Stomach (tissue), 9 donors: ENCODE data around the gene CCDC69. TPM values are rescaled to one million over a fixed set of nuclear protein-coding genes. Genes with fewer than 3 reads are reported as not detected.

Experiments used
- DNase-seq, 2 donors: peaks; one replicate each; pipeline versions ENCODE4 v3.0.0 to v3.0.0-alpha.2; 2013 to 2019
- H3K27ac ChIP-seq, 5 donors: fragments of 200-600 bp in 4 of 5; sonication (generic) in 4 of 5; one replicate each; pipeline ENCODE4 v1.5.1; 2013 to 2019; ENCODE audit warnings: mild to moderate bottlenecking in 1 of 5, moderate library complexity in 1 of 5
- H3K27me3 ChIP-seq, 3 donors: fragments of 200-600 bp; sonication (generic); one replicate each; pipeline ENCODE4 v1.5.1; 2017 to 2019; ENCODE audit warnings: mixed run types in 1 of 3
- H3K36me3 ChIP-seq, 4 donors: fragments of 200-600 bp; sonication (generic); 1 replicate in 3 of 4; 2 replicates in 1 of 4; pipeline ENCODE4 v1.5.1; 2016 to 2019
- H3K4me1 ChIP-seq, 4 donors: fragments of 200-600 bp; sonication (generic); one replicate each; pipeline ENCODE4 v1.5.1; 2016 to 2019
- H3K4me3 ChIP-seq, 4 donors: fragments of 200-600 bp; sonication (generic) in 3 of 4; one replicate each; pipeline ENCODE4 v1.5.1; 2016 to 2019; ENCODE audit warnings: mild to moderate bottlenecking in 1 of 4
- H3K9me3 ChIP-seq, 4 donors: fragments of 200-600 bp; sonication (generic); one replicate each; pipeline ENCODE4 v1.5.1; 2016 to 2019
- CTCF ChIP-seq, 7 experiments: fragments of 450-650 bp in 4 of 7; fragments of 200-600 bp in 3 of 7; sonication (generic) in 3 of 7; IDR thresholded peaks; one replicate each; pipeline ENCODE4 v1.5.1; 2016 to 2019; ENCODE audit warnings: antibody characterized with exemption in 7 of 7, control low read depth in 2 of 7, mild to moderate bottlenecking in 1 of 7
- EP300 ChIP-seq: sonication (generic); formaldehyde crosslinking; IDR thresholded peaks from one replicate; pipeline ENCODE4 v1.6.1; 2017; ENCODE audit warnings: antibody characterized with exemption
- POLR2A ChIP-seq, 4 donors: fragments of 450-650 bp; IDR thresholded peaks; one replicate each; pipeline ENCODE4 v1.6.1; 2016; ENCODE audit warnings: antibody characterized with exemption in 4 of 4, control low read depth in 2 of 4, mild to moderate bottlenecking in 1 of 4, moderate library complexity in 1 of 4
- POLR2AphosphoS5 ChIP-seq, 3 donors: sonication (generic); formaldehyde crosslinking; IDR thresholded peaks; one replicate each; pipeline ENCODE4 v1.6.1; 2016; ENCODE audit warnings: antibody characterized with exemption in 3 of 3
- WGBS, 5 donors: extraction: QIAGEN DNeasy Blood & Tissue Kit in 3 of 5; methylation state at CpG; one replicate each; pipeline versions ENCODE4 v1.1.5 to v1.1.7; 2013 to 2018; 5-methylcytosine and 5-hydroxymethylcytosine counted together
- intact Hi-C: fragments of 100-400 bp; cut with DNase I; formaldehyde crosslinking; loops from one replicate; pipeline ENCODE4 v1.15.1; 2023; ENCODE audit warnings: low total_unique reads
- polyA plus RNA-seq, 3 donors: library from polyadenylated mRNA; stranded (reverse); fragments of 200-250 nt; gene quantifications; one replicate each; pipeline ENCODE4 v1.2.3, GENCODE V29; 2013
- total RNA-seq, 5 donors: library from RNA; depleted of rRNA; stranded (reverse); fragments of >200 nt; gene quantifications; one replicate each; pipeline versions ENCODE4 v1.1.0 to v1.2.3, GENCODE V29; 2014 to 2016
- donor health status: healthy with polysubstance abuse.
- donor health status: Bipolar disorder and iron deficiency.
- donor health status: healthy.

The CCDC69 gene
- total and polyA plus RNA-seq, 8 donors = 5.5 to 173 (median 31.0) TPM

- DNase-seq = no peak
- peaks cover 38 to 89% (median 78%) of the 10 kb centered on the region in 4 donors for H3K36me3 ChIP-seq
- H3K27me3 ChIP-seq = no peaks in the 10 kb centered on the region
- H3K9me3 ChIP-seq = no peaks in the 10 kb centered on the region
- no peak overlapping the region for H3K4me3 ChIP-seq
- H3K4me1 ChIP-seq = peaks cover 15 to 56% (median 37%) of the 10 kb centered on the region in 4 donors
- H3K27ac ChIP-seq = peak overlapping the region in 4 of 5 donors; percentile 32 to 70 (median 39)
- intact Hi-C loops = no loop called here
- TF ChIP-seq POLR2AphosphoS5 (IDR thresholded peaks at IDR 0.05) = no peak
- TF ChIP-seq POLR2A (IDR thresholded peaks at IDR 0.05) = no peak
- TF ChIP-seq EP300 = no peak
- no peak for TF ChIP-seq CTCF (IDR thresholded peaks at IDR 0.05)
- WGBS, 5 donors = 72 to 87% (median 80%) methylated on average over 7 of the region's 7 CpGs
Observed at GRCh38 chr5:151140686-151141459, 83.0 kb downstream of the CCDC69 start.

GRCh38 chr5:151139646-151140045 is 84.2 kb downstream of the CCDC69 start:
- intact Hi-C loops = no loop called here
- 73 to 91% (median 90%) methylated on average over 3 of the region's 3 CpGs for WGBS, 5 donors

GRCh38 chr5:151139015-151139414 is 84.9 kb downstream of the CCDC69 start:
- DNase-seq = no peak
- Histone ChIP-seq H3K36me3 (peaks cover 51 to 89% (median 81%) of the 10 kb centered on the region in 4 donors), H3K27me3 (no peaks in the 10 kb centered on the region), H3K4me1 (peaks cover 7 to 37% (median 24%) of the 10 kb centered on the region in 4 donors), H3K4me3 (no peak overlapping the region), H3K9me3 (no peaks in the 10 kb centered on the region), H3K27ac (no peak overlapping the region)
- TF ChIP-seq POLR2A (IDR thresholded peaks at IDR 0.05) = no peak
- no peak for TF ChIP-seq CTCF (IDR thresholded peaks at IDR 0.05)
- no peak for TF ChIP-seq EP300
- TF ChIP-seq POLR2AphosphoS5 (IDR thresholded peaks at IDR 0.05) = no peak
- intact Hi-C loops = no loop called here
- WGBS, 5 donors = 74 to 84% (median 83%) methylated on average over 8 of the region's 8 CpGs

More at GRCh38 chr5:151139646-151140045, 84.2 kb downstream of the CCDC69 start:
- H3K9me3 ChIP-seq = no peaks in the 10 kb centered on the region
- no peak overlapping the region for H3K27ac ChIP-seq
- peaks cover 45 to 89% (median 79%) of the 10 kb centered on the region in 4 donors for H3K36me3 ChIP-seq
- no peaks in the 10 kb centered on the region for H3K27me3 ChIP-seq
- H3K4me3 ChIP-seq = no peak overlapping the region
- TF ChIP-seq EP300 (no peak), CTCF (IDR thresholded peaks at IDR 0.05) (no peak), POLR2AphosphoS5 (IDR thresholded peaks at IDR 0.05) (no peak), POLR2A (IDR thresholded peaks at IDR 0.05) (no peak)
- no peak for DNase-seq
- peaks cover 9 to 43% (median 29%) of the 10 kb centered on the region in 4 donors for H3K4me1 ChIP-seq

GRCh38 chr5:151138114-151138513 is 85.8 kb downstream of the CCDC69 start:
- Histone ChIP-seq H3K27ac (no peak overlapping the region), H3K4me1 (peaks cover 7 to 30% (median 19%) of the 10 kb centered on the region in 4 donors), H3K27me3 (no peaks in the 10 kb centered on the region), H3K4me3 (no peak overlapping the region), H3K36me3 (peaks cover 60 to 90% (median 82%) of the 10 kb centered on the region in 4 donors), H3K9me3 (no peaks in the 10 kb centered on the region)
- WGBS, 5 donors = 76 to 100% (median 85%) methylated on average over 1 of the region's 1 CpG
- TF ChIP-seq EP300 (no peak), POLR2A (IDR thresholded peaks at IDR 0.05) (no peak), POLR2AphosphoS5 (IDR thresholded peaks at IDR 0.05) (no peak), CTCF (IDR thresholded peaks at IDR 0.05) (no peak)
- no peak for DNase-seq
- intact Hi-C loops = no loop called here
